B cell (primary cell): ENCODE results near the gene CDC25C.

Source experiments
- CTCF ChIP-seq: fragments of 200-600 bp; IDR thresholded peaks from one replicate; pipeline ENCODE4 v1.8.0; 2022; ENCODE audit warnings: antibody characterized with exemption, mild to moderate bottlenecking
- EZH2 ChIP-seq: IDR thresholded peaks from 2 replicates; pipeline ENCODE4 v1.6.1; 2012; ENCODE audit warnings: borderline replicate concordance, low read depth, mild to moderate bottlenecking, moderate library complexity, low read length; ENCODE audit not compliant: insufficient read depth, poor library complexity, severe bottlenecking

- TF ChIP-seq CTCF (no peak), EZH2 (no peak)
Observed at GRCh38 chr5:138240650-138241385, 90.8 kb downstream of the CDC25C start.
